ENCODE results near the gene EFCAB3. TPM values are rescaled to one million over a fixed set of nuclear protein-coding genes. Genes with fewer than 3 reads are reported as not detected.
"Not testable (repeated sequence)": the region's sequence is repeated elsewhere in the genome, so short reads cannot be mapped to it uniquely, and the experiment has no call there.

EFCAB3 gene
- total RNA-seq, 1 donor from 2014 or later: not detected

DNA sequence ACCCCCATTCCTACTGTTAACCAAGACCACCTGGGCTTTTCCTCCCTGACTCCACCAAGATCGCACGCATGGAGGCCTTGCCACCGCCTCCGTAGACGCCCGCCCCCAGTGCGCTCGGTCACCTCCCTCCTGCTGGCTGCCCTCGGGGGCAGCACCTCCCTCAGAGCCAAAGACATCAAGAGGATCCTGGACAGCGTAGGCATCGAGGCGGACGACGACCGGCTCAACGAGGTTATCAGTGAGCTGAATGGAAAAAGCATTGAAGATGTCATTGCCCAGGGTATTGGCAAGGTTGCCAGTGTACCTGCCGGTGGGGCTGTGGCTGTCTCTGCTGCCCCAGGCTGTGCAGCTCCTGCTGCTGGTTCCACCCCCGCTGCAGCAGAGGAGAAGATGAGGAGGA, 1.2 kb downstream of the EFCAB3 start:
- TF ChIP-seq, protein P1, sequence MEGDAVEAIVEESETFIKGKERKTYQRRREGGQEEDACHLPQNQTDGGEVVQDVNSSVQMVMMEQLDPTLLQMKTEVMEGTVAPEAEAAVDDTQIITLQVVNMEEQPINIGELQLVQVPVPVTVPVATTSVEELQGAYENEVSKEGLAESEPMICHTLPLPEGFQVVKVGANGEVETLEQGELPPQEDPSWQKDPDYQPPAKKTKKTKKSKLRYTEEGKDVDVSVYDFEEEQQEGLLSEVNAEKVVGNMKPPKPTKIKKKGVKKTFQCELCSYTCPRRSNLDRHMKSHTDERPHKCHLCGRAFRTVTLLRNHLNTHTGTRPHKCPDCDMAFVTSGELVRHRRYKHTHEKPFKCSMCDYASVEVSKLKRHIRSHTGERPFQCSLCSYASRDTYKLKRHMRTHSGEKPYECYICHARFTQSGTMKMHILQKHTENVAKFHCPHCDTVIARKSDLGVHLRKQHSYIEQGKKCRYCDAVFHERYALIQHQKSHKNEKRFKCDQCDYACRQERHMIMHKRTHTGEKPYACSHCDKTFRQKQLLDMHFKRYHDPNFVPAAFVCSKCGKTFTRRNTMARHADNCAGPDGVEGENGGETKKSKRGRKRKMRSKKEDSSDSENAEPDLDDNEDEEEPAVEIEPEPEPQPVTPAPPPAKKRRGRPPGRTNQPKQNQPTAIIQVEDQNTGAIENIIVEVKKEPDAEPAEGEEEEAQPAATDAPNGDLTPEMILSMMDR (IDR thresholded peaks at IDR 0.05; ENCODE audit: unreplicated experiment): no peak
- H3K27ac Mint-ChIP-seq (ENCODE audit: unreplicated experiment): no peak overlapping the region
- H3K4me1 Mint-ChIP-seq (ENCODE audit: unreplicated experiment): no peaks in the 10 kb centered on the region
- H3K4me3 Mint-ChIP-seq (ENCODE audit: unreplicated experiment): no peak overlapping the region
- no peak for DNase-seq (ENCODE audit: low spot score)
- no peaks in the 10 kb centered on the region for H3K36me3 Mint-ChIP-seq (ENCODE audit: low read depth, unreplicated experiment)
- H3K9me3 Mint-ChIP-seq (ENCODE audit: unreplicated experiment): no peaks in the 10 kb centered on the region
- no peaks in the 10 kb centered on the region for H3K27me3 Mint-ChIP-seq (ENCODE audit: unreplicated experiment)

DNA sequence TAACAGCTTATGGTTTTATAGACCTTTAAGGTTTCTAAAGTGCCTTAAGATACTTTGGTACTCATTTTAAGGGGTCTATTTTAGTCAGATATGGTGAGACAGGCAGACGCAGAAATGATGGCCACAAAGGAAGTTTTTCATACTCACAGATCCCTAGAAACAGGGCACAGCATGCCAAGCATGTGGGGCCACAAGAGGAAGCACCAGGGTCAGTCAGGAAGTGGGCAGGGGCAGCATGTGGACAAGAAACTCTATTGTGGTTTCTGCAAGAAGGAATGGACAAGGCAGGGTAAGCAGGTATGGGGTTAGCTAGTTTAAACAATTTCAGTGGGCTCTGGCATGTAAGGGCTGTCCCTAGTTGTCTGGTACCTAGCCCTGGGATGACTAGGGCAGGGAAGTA, 8.5 kb downstream of the EFCAB3 start:
- H3K9me3 Mint-ChIP-seq (ENCODE audit: unreplicated experiment): no peaks in the 10 kb centered on the region
- H3K4me1 Mint-ChIP-seq (ENCODE audit: unreplicated experiment): peaks cover 6% of the 10 kb centered on the region
- peaks cover 2% of the 10 kb centered on the region for H3K27me3 Mint-ChIP-seq (ENCODE audit: unreplicated experiment)
- no peak overlapping the region for H3K4me3 Mint-ChIP-seq (ENCODE audit: unreplicated experiment)
- no peaks in the 10 kb centered on the region for H3K36me3 Mint-ChIP-seq (ENCODE audit: low read depth, unreplicated experiment)
- TF ChIP-seq, protein P1 (IDR thresholded peaks at IDR 0.05; ENCODE audit: unreplicated experiment): no peak
- no peak overlapping the region for H3K27ac Mint-ChIP-seq (ENCODE audit: unreplicated experiment)
- no peak for DNase-seq (ENCODE audit: low spot score)

DNA sequence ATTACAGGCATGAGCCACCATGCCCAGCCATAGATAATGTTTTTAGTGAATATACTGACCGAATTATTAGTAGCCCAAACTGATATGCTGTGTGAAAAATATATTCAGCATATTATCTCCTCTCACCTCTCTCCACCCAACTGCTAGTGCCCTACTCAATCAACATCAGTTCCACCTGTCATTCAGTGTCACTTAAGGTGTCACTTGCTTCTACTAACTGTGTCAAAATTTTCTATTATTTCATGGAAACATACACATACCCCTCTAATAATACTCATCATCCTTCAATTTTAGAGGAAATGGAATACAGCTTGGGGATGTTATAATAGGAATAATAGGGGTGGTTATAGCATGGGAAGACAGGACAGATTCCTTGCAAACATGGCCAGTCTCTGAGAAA, 12.6 kb downstream of the EFCAB3 start:
- Mint-ChIP-seq H3K27ac (ENCODE audit: unreplicated experiment) (no peak overlapping the region), H3K27me3 (ENCODE audit: unreplicated experiment) (peaks cover 2% of the 10 kb centered on the region), H3K36me3 (ENCODE audit: low read depth, unreplicated experiment) (no peaks in the 10 kb centered on the region), H3K4me3 (ENCODE audit: unreplicated experiment) (no peak overlapping the region), H3K9me3 (ENCODE audit: unreplicated experiment) (no peaks in the 10 kb centered on the region), H3K4me1 (ENCODE audit: unreplicated experiment) (peaks cover 6% of the 10 kb centered on the region)
- DNase-seq (ENCODE audit: low spot score): no peak
- TF ChIP-seq, protein P1 (IDR thresholded peaks at IDR 0.05; ENCODE audit: unreplicated experiment): no peak

DNA sequence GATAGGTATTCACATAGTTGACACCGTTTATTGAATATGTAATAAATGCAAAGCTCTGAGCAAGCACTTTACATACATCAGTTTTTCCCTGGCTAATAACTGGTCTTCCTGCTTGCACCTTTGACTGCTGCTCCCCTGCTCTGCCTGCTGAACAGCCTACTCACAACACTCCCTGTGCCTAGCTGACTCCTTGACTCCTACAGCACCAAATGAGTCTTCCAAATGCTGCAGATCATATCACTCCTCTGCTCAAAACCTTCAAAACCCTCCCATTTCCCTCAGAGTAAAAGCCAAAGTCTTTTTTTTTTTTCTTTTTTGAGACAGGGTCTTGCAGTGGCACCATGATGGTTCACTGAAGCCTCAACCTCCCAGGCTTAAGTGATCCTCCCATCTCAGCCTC, 18.5 kb downstream of the EFCAB3 start:
- H3K27me3 Mint-ChIP-seq (ENCODE audit: unreplicated experiment): peaks cover 3% of the 10 kb centered on the region
- TF ChIP-seq, protein P1 (IDR thresholded peaks at IDR 0.05; ENCODE audit: unreplicated experiment): no peak
- no peak for DNase-seq (ENCODE audit: low spot score)
- no peaks in the 10 kb centered on the region for H3K36me3 Mint-ChIP-seq (ENCODE audit: low read depth, unreplicated experiment)
- no peaks in the 10 kb centered on the region for H3K4me1 Mint-ChIP-seq (ENCODE audit: unreplicated experiment)
- H3K9me3 Mint-ChIP-seq (ENCODE audit: unreplicated experiment): no peaks in the 10 kb centered on the region
- H3K4me3 Mint-ChIP-seq (ENCODE audit: unreplicated experiment): no peak overlapping the region
- H3K27ac Mint-ChIP-seq (ENCODE audit: unreplicated experiment): no peak overlapping the region

DNA sequence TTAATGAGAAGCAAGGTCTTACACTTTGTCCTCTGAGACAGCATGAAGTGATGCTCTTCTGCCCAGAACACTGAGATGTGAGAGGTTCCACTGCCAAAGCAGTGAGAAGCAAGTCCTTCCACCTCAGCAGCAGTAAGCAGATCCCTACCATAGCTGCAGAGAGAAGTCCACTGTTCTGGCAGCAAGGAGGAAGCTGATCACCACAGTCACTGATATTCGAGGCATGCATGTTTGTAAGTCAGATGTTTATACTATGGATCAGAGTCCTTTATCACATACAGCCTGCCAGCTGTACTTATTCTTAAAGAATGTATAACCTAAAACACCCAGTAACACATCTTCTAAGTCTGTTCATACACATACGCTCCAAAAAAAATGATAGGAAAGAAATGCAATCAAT, 25.1 kb downstream of the EFCAB3 start:
- H3K36me3 Mint-ChIP-seq (ENCODE audit: low read depth, unreplicated experiment): no peaks in the 10 kb centered on the region
- H3K4me1 Mint-ChIP-seq (ENCODE audit: unreplicated experiment): no peaks in the 10 kb centered on the region
- H3K4me3 Mint-ChIP-seq (ENCODE audit: unreplicated experiment): no peak overlapping the region
- H3K27me3 Mint-ChIP-seq (ENCODE audit: unreplicated experiment): peaks cover 3% of the 10 kb centered on the region
- TF ChIP-seq, protein P1 (IDR thresholded peaks at IDR 0.05; ENCODE audit: unreplicated experiment): no peak
- no peak for DNase-seq (ENCODE audit: low spot score)
- no peaks in the 10 kb centered on the region for H3K9me3 Mint-ChIP-seq (ENCODE audit: unreplicated experiment)
- H3K27ac Mint-ChIP-seq (ENCODE audit: unreplicated experiment): no peak overlapping the region

DNA sequence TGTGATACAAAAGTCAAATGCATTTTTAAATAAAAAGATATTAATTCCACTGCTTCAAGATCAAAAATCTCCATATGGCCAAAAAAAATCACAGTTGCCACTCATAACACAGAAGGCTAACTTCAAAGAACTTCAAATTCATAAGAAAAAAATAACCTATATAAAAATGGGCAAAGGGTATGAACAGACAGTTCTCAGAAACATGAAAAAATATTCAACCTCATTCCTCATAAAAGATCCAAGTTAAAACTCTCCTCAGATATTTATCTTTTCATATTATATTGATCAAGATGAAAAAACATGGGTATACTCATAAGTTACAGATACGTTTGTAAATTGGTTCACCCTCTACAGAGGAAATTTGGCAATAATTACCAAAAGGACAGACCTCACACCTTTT, 32.7 kb downstream of the EFCAB3 start:
- not testable (repeated sequence) for H3K27me3 Mint-ChIP-seq (ENCODE audit: unreplicated experiment); H3K4me1 Mint-ChIP-seq (ENCODE audit: unreplicated experiment)

More for the DNA sequence above, 32.7 kb downstream of the EFCAB3 start:
- H3K9me3 Mint-ChIP-seq (ENCODE audit: unreplicated experiment); DNase-seq (ENCODE audit: low spot score); H3K4me3 Mint-ChIP-seq (ENCODE audit: unreplicated experiment); H3K36me3 Mint-ChIP-seq (ENCODE audit: low read depth, unreplicated experiment); H3K27ac Mint-ChIP-seq (ENCODE audit: unreplicated experiment): not testable (repeated sequence)
